Ascending aorta (tissue), 2 donors: Measurements from ENCODE around the gene ZER1. TPM values are rescaled to one million over a fixed set of nuclear protein-coding genes. Genes with fewer than 3 reads are reported as not detected.

Source experiments
- DNase-seq, 2 donors: peaks; one replicate each; pipeline ENCODE4 v3.0.0-alpha.2; 2019; ENCODE audit warnings: low spot score in 2 of 2
- H3K27ac ChIP-seq, 2 donors: fragments of 200-600 bp; sonication (generic); one replicate each; pipeline ENCODE4 v1.5.1; 2016 to 2017; ENCODE audit warnings: mild to moderate bottlenecking in 1 of 2
- H3K27me3 ChIP-seq: fragments of 200-600 bp; sonication (generic); one replicate; pipeline ENCODE4 v1.5.1; 2017
- H3K36me3 ChIP-seq, 2 donors: fragments of 200-600 bp; sonication (generic); one replicate each; pipeline ENCODE4 v1.5.1; 2016
- H3K4me1 ChIP-seq, 2 donors: fragments of 200-600 bp; sonication (generic); one replicate each; pipeline ENCODE4 v1.5.1; 2016 to 2017; ENCODE audit warnings: mild to moderate bottlenecking in 1 of 2
- H3K4me3 ChIP-seq, 2 donors: fragments of 200-600 bp; sonication (generic); one replicate each; pipeline ENCODE4 v1.5.1; 2016 to 2017; ENCODE audit warnings: mild to moderate bottlenecking in 1 of 2
- H3K9me3 ChIP-seq, 2 donors: fragments of 200-600 bp; sonication (generic); one replicate each; pipeline ENCODE4 v1.5.1; 2016
- intact Hi-C: fragments of 100-400 bp; cut with DNase I; formaldehyde crosslinking; loops from one replicate; pipeline ENCODE4 v1.15.1; 2023
- total RNA-seq: library from RNA; depleted of rRNA; stranded (reverse); fragments of >200 nt; gene quantifications from one replicate; pipeline ENCODE4 v1.1.0, GENCODE V29; 2016
- TF ChIP-seq, protein P1 (sequence below), 3 experiments: fragments of 200-600 bp in 2 of 3; fragments of 450-650 bp in 1 of 3; sonication (generic) in 2 of 3; IDR thresholded peaks; one replicate each; pipeline ENCODE4 v1.5.1; 2016 to 2019; ENCODE audit warnings: antibody characterized with exemption in 3 of 3, mild to moderate bottlenecking in 1 of 3, moderate library complexity in 1 of 3

ZER1 gene
- total RNA-seq, 1 donor from 2014 or later, result 55.5 TPM

- intact Hi-C loops, result no loop called here
- no peak overlapping the region for H3K4me3 ChIP-seq
- no peaks in the 10 kb centered on the region for H3K4me1 ChIP-seq
- DNase-seq, result no peak
- no peaks in the 10 kb centered on the region for H3K9me3 ChIP-seq
- TF ChIP-seq, protein P1, sequence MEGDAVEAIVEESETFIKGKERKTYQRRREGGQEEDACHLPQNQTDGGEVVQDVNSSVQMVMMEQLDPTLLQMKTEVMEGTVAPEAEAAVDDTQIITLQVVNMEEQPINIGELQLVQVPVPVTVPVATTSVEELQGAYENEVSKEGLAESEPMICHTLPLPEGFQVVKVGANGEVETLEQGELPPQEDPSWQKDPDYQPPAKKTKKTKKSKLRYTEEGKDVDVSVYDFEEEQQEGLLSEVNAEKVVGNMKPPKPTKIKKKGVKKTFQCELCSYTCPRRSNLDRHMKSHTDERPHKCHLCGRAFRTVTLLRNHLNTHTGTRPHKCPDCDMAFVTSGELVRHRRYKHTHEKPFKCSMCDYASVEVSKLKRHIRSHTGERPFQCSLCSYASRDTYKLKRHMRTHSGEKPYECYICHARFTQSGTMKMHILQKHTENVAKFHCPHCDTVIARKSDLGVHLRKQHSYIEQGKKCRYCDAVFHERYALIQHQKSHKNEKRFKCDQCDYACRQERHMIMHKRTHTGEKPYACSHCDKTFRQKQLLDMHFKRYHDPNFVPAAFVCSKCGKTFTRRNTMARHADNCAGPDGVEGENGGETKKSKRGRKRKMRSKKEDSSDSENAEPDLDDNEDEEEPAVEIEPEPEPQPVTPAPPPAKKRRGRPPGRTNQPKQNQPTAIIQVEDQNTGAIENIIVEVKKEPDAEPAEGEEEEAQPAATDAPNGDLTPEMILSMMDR (IDR thresholded peaks at IDR 0.05), result no peak
- no peaks in the 10 kb centered on the region for H3K27me3 ChIP-seq
- H3K27ac ChIP-seq, result no peak overlapping the region
- H3K36me3 ChIP-seq, result no peaks in the 10 kb centered on the region
Measured at GRCh38 chr9:128714586-128715435, 56.9 kb downstream of the ZER1 start.

- Histone ChIP-seq H3K27ac (no peak overlapping the region), H3K4me3 (no peak overlapping the region), H3K9me3 (no peaks in the 10 kb centered on the region), H3K36me3 (no peaks in the 10 kb centered on the region), H3K4me1 (no peaks in the 10 kb centered on the region), H3K27me3 (no peaks in the 10 kb centered on the region)
- intact Hi-C loops, result no loop called here
- TF ChIP-seq, protein P1 (IDR thresholded peaks at IDR 0.05), result no peak
- no peak for DNase-seq
Measured at GRCh38 chr9:128713941-128714573, 57.7 kb downstream of the ZER1 start.

GRCh38 chr9:128713411-128713780, 58.3 kb downstream of the ZER1 start:
- TF ChIP-seq, protein P1 (IDR thresholded peaks at IDR 0.05), result no peak
- Histone ChIP-seq H3K27me3 (no peaks in the 10 kb centered on the region), H3K9me3 (no peaks in the 10 kb centered on the region), H3K4me1 (no peaks in the 10 kb centered on the region), H3K36me3 (no peaks in the 10 kb centered on the region), H3K27ac (no peak overlapping the region), H3K4me3 (no peak overlapping the region)
- no peak for DNase-seq
- intact Hi-C loops, result no loop called here

DNA sequence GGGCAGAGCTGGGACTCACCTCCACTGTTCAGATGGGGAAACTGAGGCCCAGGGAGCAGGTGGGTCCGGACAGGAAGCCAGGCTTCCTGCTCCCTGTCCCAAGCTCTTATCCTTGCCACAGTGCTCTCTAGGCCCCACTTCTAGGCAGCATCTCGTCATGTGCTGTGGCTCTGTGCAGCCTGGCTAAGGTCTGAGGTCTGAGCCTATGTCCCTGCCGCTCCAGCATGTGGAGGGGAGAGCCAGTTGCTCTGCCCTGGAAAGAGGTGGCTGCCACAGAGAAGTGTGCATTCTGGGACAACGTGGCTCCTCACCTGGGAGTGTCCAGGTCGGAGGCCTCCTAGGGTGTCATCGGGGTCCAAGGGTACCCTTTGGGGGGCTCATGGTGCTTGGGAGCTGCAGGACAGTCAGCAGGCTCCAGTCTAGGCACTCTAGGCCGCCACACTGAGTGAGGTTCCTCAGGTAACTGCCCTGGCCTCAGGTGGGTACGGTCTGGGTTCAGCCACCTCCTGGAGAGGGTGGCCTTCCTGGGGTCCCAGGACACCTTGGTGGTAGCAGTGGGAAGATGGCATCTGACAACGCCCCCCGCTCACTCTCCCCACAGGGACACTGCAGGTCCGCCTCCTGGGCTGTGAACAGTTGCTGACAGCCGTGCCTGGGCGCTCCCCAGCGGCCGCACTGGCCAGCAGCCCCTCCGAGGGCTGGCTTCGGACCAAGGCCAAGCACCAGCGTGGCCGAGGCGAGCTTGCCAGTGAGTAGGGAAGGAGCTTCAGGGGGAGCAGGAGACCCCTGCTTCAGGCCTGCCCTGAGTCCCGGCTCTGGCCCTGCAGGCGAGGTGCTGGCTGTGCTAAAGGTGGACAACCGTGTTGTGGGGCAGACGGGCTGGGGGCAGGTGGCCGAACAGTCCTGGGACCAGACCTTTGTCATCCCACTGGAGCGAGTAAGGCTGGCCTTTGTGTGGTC, 59.0 kb downstream of the ZER1 start:
- Histone ChIP-seq H3K27me3 (no peaks in the 10 kb centered on the region), H3K4me3 (no peak overlapping the region), H3K4me1 (no peaks in the 10 kb centered on the region), H3K9me3 (no peaks in the 10 kb centered on the region), H3K27ac (no peak overlapping the region), H3K36me3 (no peaks in the 10 kb centered on the region)
- DNase-seq, result no peak
- TF ChIP-seq, protein P1 (IDR thresholded peaks at IDR 0.05), result no peak
- intact Hi-C loops, result no loop called here

DNA sequence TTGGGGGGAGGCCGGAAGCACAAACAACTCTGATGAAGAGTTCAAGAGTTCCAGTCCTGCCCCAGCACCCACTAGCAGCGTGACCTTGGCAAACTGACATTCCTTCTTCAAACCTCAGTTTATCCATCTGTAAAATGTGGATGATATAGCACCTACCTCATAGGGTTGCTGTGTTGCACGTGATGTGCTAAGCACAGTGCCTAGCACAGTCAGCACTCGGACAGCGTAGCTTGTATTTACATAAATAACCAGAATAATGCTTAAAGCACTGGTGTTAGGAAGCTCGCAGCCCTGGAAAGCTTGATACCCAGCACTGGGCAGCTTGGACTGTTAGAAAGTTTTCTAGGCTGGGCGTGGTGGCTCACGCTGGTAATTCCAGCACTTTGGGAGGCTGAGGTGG, 64.3 kb downstream of the ZER1 start:
- intact Hi-C loops, result no loop called here
- TF ChIP-seq, protein P1 (IDR thresholded peaks at IDR 0.05), result no peak
- Histone ChIP-seq H3K27me3 (no peaks in the 10 kb centered on the region), H3K4me3 (no peak overlapping the region), H3K27ac (no peak overlapping the region), H3K9me3 (no peaks in the 10 kb centered on the region), H3K36me3 (no peaks in the 10 kb centered on the region), H3K4me1 (peaks cover 0 to 5% of the 10 kb centered on the region in 2 donors)
- no peak for DNase-seq
